Eye (tissue), 1 donor: ENCODE data around the gene CRIM1.

Experiments
- DNase-seq: peaks from one replicate; pipeline ENCODE4 v3.0.0-alpha.2; 2015

Gene CRIM1

GRCh38 chr2:36490749-36491148 is 135.2 kb downstream of the CRIM1 start:
- DNase-seq = no peak

DNA sequence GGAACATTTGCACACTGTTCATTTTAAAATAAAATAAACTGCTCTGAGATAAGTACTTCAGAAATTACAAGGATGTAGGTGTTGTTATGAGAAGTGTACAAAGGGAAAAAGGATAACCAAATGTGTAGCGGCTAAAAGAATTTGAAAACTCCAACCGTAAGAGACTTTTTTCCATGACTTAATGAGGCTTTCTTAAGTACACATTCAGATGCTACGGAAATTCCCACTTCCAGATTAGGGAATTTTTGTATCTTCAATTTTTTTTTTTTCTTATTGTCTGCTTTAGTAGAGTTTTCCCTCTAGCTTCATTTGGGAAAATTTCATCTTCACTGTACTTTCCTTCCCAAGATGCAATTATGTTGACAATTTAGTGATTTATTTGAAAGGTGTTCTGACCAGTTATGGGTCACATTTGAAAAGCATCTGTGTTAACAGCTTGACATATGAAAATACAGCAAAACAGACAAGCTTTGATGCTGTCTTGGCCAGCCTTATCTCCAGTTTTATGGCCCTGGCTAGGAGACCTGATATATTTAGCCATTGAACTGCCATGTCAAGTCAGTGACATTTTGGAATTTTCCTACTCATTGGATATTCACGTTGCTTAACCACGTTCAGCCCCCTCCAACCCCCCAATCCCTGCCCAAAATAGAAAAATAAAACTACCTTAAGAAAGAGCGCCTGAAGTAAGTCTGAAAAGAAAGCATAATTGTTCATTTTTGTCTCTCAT is 136.8 kb downstream of the CRIM1 start:
- no peak for DNase-seq

- no peak for DNase-seq
Measured at GRCh38 chr2:36493306-36493705, 137.7 kb downstream of the CRIM1 start.

GRCh38 chr2:36497570-36498163 is 142.1 kb downstream of the CRIM1 start:
- no peak for DNase-seq

GRCh38 chr2:36499128-36499820 is 143.7 kb downstream of the CRIM1 start:
- DNase-seq = no peak

- DNase-seq = no peak
Measured at GRCh38 chr2:36500072-36500471, 144.5 kb downstream of the CRIM1 start.

DNA sequence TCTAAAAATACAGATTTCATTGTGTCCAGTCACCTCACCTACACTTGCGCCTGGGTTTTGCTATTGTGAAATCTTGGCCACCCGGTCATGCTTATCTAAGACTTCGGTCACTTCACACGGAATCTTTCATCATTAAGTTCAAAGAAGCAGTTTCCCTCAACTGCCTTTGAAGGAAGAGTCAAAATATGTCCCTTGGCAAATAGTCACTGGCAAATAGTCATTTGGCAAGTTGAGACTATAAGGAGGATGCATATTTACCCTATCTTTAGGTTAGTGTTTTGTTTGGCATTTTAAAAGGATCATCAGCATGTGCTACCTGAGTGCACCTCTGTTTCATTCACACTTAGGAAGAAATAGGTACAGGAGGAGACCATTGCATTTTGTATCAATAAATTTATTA is 146.5 kb downstream of the CRIM1 start:
- DNase-seq = no peak

- DNase-seq = peak; percentile 76
Measured at GRCh38 chr2:36507408-36507812, 151.8 kb downstream of the CRIM1 start.

- DNase-seq = no peak
Measured at GRCh38 chr2:36509075-36509474, 153.5 kb downstream of the CRIM1 start.

- no peak for DNase-seq
Measured at GRCh38 chr2:36511858-36512603, 156.5 kb downstream of the CRIM1 start.

DNA sequence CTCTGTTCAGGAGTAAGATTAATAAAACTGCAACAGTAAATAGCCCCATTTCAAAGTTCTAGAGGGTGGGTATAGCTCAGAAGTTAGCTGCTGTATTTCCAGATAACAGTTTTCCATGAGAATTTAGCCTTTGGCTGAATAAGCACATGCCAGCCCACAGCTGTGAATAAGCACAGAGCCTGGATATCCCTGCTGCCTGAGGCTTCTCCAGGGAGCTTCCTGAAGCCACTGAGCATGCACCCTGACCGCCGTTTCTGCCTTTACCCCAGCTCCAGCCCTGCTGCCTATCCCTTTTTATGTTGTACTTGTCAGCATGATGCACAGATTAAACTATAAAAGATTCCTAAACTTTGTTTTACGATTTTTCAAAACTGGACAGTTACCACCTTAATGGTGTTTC is 157.1 kb downstream of the CRIM1 start:
- no peak for DNase-seq

DNA sequence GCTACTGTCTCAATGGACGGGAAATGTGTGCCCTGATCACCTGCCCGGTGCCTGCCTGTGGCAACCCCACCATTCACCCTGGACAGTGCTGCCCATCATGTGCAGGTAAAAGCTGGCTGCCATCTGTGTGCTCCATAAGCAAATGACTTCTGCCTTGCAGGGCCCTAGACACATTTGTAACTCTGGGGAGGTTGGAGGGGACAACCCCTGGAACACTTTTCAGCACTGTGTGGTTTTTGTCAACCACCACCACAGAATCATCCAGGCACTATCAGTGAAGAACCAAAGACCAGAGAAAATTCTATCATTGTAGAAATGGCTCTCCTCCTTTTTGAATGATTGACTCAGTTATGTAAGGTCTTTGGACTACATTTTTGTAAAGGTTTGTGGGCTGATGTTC is 158.1 kb downstream of the CRIM1 start:
- DNase-seq = no peak

- DNase-seq = no peak
Measured at GRCh38 chr2:36515538-36515937, 160.0 kb downstream of the CRIM1 start.

DNA sequence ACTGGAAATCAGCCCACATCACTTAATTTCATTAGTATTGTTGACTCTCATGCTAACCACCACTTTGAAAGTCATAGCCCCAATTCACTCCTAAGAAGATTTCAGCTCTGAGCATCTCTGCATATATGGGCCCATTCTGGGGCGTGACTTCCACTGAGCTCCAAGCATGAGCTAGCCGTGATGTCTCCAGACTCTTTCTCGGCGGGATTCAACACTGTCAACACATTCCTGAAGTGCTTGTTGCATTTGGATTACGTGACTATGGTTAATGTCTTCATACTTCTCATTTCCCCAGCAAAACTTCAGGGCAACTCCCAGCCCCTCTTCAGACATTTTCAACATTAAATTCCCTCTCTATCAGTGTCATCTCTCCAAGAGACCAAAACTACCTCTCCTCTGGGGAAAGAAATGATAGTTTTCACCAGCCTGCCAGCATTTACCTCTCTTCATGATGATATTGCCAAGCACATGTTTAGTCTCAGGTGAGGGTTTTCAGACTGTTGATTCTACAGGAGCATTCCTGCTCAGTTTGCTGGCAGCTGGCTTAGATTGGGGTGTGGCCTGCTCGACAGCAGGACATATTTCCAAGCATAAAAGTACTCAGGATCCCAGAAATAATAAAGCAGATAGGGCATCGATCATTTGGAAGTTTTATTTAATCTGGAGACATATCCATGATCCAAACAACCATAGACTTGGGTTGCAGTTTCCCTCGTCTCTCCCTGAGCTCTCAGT is 160.7 kb downstream of the CRIM1 start:
- DNase-seq = no peak

- DNase-seq = no peak
Measured at GRCh38 chr2:36520431-36520830, 164.9 kb downstream of the CRIM1 start.

DNA sequence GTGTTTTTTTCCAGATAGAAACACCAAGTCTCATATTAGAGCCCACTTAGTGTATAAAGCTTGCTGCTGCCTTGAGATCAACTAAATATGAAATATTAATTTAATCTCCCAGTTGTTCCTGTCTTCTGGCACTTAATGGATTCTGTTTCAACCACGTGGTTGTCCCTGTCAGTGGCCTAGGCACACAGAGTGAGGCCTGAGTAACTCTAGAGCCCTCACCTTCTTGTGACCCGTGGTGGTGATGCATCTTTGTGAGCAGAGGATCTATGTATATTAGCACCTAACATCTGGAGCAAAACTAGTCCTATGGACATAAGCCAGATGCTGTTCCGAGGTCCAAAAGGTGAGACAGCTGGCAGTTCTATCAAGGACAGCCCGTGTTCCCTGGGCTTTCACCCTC is 167.6 kb downstream of the CRIM1 start:
- DNase-seq = no peak

- no peak for DNase-seq
Measured at GRCh38 chr2:36525245-36525644, 169.7 kb downstream of the CRIM1 start.

GRCh38 chr2:36526226-36526625 is 170.6 kb downstream of the CRIM1 start:
- no peak for DNase-seq

- DNase-seq = no peak
Measured at GRCh38 chr2:36528274-36528673, 172.7 kb downstream of the CRIM1 start.

GRCh38 chr2:36528766-36529392 is 173.3 kb downstream of the CRIM1 start:
- peak; percentile 24 for DNase-seq

DNA sequence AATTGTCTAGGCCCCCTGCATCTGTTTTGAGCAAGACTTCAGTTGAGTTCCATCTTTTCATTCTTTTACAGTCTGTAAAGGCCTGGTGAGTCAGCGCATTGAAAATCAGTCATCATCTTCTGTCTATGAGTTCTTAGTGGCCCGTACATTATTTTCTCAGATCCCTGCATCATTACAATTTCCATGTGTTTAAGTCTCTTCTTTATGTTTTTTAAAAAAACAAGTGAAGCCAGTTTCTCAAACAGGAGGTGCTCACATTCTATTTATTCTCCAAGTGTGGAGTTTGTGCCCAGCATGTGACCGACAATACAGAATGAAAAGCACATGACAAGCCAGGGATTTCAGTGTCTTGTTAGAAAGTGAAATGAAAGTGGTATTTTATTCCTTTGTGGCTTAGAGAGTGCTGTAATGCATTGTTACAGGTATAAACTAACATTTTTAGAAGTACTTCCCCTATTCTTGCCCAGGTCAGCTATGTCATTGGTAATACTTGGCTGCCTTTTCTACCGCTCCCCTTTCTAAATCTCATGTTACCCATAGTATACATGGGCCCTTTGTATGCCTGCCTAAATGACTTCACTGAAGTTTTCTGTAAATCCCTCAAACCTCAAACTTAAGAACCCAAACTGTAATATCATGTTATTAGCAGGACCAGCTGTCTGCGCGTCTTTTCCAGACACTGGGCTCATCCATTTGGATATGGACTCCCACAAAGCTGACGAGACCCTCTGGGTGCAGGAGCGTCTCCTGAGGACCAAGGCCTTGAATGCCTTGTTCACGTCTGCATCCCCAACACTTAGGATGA is 174.8 kb downstream of the CRIM1 start:
- DNase-seq = no peak
